ENCODE results near the gene EFCC1.

- TF ChIP-seq CTCF (IDR thresholded peaks at IDR 0.05; ENCODE audit: low read length) (no peak), EZH2 (optimal IDR thresholded peaks at IDR 0.05; ENCODE audit: low read depth, low read length) (no peak)
These were observed 5.8 kb downstream of the EFCC1 start for GRCh38 chr3:129006864-129007263.
